ENCODE measurements around the gene NUDT1. TPM values are rescaled to one million over a fixed set of nuclear protein-coding genes. Genes with fewer than 3 reads are reported as not detected.

NUDT1 gene
- polyA plus RNA-seq, 1 experiment = 22.0 TPM

DNA sequence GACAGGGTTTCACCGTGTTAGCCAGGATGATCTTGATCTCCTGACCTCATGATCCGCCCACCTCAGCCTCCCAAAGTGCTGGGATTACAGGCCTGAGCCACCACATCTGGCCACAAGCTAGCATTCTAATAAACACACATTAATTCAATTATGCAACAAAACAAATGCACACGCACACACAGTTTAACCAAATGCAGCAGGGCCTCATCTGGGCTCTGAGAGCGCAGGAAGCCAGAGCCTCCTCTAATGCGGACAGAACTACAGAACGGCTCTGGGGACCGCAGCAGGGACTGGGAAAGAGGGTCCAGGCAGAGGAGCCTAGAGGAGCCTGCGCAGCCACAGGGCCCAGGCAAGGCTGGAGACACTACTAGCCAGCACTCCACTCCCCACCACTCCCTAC, 13.1 kb upstream of the NUDT1 start:
- no peak for DNase-seq (ENCODE audit: low read depth)
- peaks cover 15% of the 10 kb centered on the region for H3K36me3 ChIP-seq (ENCODE audit: control insufficient read depth, insufficient read depth, low read length)

DNA sequence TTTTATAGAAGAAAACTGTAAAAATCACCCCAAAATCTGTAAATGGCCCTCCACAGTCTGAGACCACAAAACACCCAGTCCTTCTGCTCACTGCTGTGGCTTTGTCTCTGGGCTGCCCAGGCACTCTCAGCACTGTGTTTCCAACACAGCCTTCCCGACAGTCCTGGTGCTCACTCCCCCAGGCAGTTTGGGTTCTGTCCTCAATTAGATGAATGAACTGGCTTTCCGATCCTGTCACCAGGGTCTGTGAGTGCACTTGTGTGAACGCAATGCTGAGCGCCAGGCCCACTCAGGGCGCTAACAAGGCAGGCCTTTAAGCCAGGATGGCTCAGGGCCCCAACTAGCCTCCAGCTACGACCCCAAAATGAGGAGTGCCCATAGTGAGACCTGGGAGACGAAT, 12.6 kb upstream of the NUDT1 start:
- ChIA-PET CTCF (interaction anchor here (0.6 kb wide), 1 partner anchor 67 kb away, joined by 4 read pairs; no protein-coding TSS in a partner anchor), POLR2A (no interaction called here)
- no peak for DNase-seq (ENCODE audit: low read depth)
- no peak overlapping the region for H3K4me3 ChIP-seq (ENCODE audit: low read depth, low read length)
- TF ChIP-seq, protein P1, sequence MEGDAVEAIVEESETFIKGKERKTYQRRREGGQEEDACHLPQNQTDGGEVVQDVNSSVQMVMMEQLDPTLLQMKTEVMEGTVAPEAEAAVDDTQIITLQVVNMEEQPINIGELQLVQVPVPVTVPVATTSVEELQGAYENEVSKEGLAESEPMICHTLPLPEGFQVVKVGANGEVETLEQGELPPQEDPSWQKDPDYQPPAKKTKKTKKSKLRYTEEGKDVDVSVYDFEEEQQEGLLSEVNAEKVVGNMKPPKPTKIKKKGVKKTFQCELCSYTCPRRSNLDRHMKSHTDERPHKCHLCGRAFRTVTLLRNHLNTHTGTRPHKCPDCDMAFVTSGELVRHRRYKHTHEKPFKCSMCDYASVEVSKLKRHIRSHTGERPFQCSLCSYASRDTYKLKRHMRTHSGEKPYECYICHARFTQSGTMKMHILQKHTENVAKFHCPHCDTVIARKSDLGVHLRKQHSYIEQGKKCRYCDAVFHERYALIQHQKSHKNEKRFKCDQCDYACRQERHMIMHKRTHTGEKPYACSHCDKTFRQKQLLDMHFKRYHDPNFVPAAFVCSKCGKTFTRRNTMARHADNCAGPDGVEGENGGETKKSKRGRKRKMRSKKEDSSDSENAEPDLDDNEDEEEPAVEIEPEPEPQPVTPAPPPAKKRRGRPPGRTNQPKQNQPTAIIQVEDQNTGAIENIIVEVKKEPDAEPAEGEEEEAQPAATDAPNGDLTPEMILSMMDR (IDR thresholded peaks at IDR 0.05; ENCODE audit: insufficient read depth, low read depth, low read length) = no peak
- peaks cover 15% of the 10 kb centered on the region for H3K36me3 ChIP-seq (ENCODE audit: control insufficient read depth, insufficient read depth, low read length)
- H3K27me3 ChIP-seq (ENCODE audit: control insufficient read depth, insufficient read depth, low read length) = no peaks in the 10 kb centered on the region

More for the DNA sequence above, 13.1 kb upstream of the NUDT1 start:
- TF ChIP-seq, protein P1 (IDR thresholded peaks at IDR 0.05; ENCODE audit: insufficient read depth, low read depth, low read length) = no peak
- Histone ChIP-seq H3K4me3 (ENCODE audit: low read depth, low read length) (no peak overlapping the region), H3K27me3 (ENCODE audit: control insufficient read depth, insufficient read depth, low read length) (no peaks in the 10 kb centered on the region)
- ChIA-PET CTCF (no interaction called here), POLR2A (no interaction called here)

DNA sequence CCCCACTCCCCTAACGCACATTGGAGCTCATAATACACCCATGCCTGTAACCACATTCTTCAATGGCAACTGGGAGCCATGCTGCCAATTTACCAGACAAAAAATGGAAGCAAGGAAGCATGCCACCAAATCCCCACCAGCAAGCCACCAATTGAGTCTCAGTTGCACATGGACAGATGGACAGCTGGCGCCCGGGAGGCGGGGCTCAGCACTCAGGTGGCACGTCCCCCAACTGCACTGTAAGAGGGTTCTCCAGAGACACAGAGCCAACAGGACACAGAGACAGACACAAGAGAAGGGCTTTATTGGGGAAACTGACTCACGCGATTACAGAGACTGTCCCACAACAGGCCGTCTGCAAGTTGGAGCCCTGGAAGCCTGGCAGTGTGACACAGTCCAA, 11.8 kb upstream of the NUDT1 start:
- POLR2A ChIA-PET = no interaction called here
- CTCF ChIA-PET = interaction anchor here (0.6 to 1.2 kb wide), 2 partner anchors 11 to 67 kb away, joined by 4 read pairs; no protein-coding TSS in a partner anchor
- TF ChIP-seq, protein P1 (IDR thresholded peaks at IDR 0.05; ENCODE audit: insufficient read depth, low read depth, low read length) = no peak
- no peak for DNase-seq (ENCODE audit: low read depth)
- Histone ChIP-seq H3K4me3 (ENCODE audit: low read depth, low read length) (no peak overlapping the region), H3K36me3 (ENCODE audit: control insufficient read depth, insufficient read depth, low read length) (peaks cover 13% of the 10 kb centered on the region), H3K27me3 (ENCODE audit: control insufficient read depth, insufficient read depth, low read length) (no peaks in the 10 kb centered on the region)

DNA sequence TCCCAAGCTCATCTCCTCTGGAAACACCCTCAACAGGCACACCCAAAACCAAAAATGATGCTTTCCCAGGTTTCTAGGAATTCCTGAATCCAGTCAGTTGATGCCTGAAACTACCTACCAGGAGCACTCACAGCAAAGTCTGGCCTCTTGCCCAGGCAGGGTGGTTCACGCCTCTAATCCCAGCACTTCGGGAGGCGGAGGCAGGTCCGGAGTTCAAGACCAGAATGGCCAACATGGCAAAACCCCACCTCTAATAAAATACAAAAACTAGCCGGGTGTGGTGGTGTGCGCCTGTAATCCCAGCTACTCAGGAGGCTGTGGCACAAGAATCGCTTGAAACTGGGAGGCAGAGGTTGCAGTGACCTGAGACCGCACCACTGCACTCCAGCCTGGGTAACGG, 11.1 kb upstream of the NUDT1 start:
- H3K27me3 ChIP-seq (ENCODE audit: control insufficient read depth, insufficient read depth, low read length) = no peaks in the 10 kb centered on the region
- no peak for DNase-seq (ENCODE audit: low read depth)
- no peak overlapping the region for H3K4me3 ChIP-seq (ENCODE audit: low read depth, low read length)
- TF ChIP-seq, protein P1 (IDR thresholded peaks at IDR 0.05; ENCODE audit: insufficient read depth, low read depth, low read length) = no peak
- peaks cover 11% of the 10 kb centered on the region for H3K36me3 ChIP-seq (ENCODE audit: control insufficient read depth, insufficient read depth, low read length)
- POLR2A ChIA-PET = no interaction called here
- CTCF ChIA-PET = interaction anchor here (1.2 to 2.2 kb wide), 2 partner anchors 10 to 117 kb away, joined by 4 to 7 read pairs; no protein-coding TSS in a partner anchor

DNA sequence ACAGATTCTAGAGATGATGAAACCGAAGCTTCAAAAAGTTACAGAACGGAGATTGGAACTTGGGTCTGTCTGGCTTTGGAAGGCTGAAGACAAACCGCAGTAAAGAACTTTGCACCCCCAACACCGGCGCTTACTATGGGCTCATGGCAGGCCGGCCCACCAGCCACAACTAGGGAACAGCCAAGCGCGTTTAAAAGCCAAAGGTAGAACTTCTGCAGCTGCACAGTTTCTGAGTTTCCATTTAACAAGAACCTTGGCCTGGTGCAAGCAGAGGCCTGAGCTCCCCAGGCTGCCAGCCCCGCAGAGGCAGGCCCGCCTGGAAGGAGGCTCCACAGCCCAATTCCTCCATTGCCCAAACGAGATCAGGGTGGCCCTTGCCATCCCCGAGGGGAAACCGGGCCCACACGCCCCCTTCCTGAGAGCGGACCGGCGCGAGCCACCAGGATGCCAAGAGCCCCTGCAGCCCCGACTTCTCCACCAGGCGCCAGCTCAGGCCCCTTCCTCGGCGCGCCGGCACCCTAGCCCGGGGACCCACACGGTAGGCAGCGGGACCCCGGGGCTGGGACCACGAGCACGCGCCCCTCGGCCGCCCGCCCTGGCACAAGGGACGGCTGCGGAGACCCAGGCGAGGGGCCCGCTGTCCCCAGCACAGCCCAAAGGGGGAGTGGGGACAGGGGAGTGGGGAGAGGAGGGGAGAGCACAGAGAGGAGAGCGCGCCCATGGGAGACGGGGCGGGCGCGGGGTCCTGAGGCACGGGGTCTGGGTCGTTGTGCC, 9.8 kb upstream of the NUDT1 start:
- Histone ChIP-seq H3K27me3 (ENCODE audit: control insufficient read depth, insufficient read depth, low read length) (no peaks in the 10 kb centered on the region), H3K36me3 (ENCODE audit: control insufficient read depth, insufficient read depth, low read length) (peaks cover 8% of the 10 kb centered on the region), H3K4me3 (ENCODE audit: low read depth, low read length) (peak overlapping the region; percentile 89)
- DNase-seq (ENCODE audit: low read depth) = no peak
- POLR2A ChIA-PET = no interaction called here
- CTCF ChIA-PET = interaction anchor here (0.9 to 2.2 kb wide), 4 partner anchors 23 to 219 kb away, joined by 3 to 7 read pairs (median 4); no protein-coding TSS in a partner anchor
- TF ChIP-seq, protein P1 (IDR thresholded peaks at IDR 0.05; ENCODE audit: insufficient read depth, low read depth, low read length) = no peak
